Fibroblast of upper back skin (primary cell): ENCODE results near the gene CDK19.
"Not testable (repeated sequence)": the region's sequence is repeated elsewhere in the genome, so short reads cannot be mapped to it uniquely, and the experiment has no call there.

Experiments
- DNase-seq: peaks from one replicate; pipeline ENCODE4 v3.0.0-alpha.2; 2013

CDK19 gene

DNA sequence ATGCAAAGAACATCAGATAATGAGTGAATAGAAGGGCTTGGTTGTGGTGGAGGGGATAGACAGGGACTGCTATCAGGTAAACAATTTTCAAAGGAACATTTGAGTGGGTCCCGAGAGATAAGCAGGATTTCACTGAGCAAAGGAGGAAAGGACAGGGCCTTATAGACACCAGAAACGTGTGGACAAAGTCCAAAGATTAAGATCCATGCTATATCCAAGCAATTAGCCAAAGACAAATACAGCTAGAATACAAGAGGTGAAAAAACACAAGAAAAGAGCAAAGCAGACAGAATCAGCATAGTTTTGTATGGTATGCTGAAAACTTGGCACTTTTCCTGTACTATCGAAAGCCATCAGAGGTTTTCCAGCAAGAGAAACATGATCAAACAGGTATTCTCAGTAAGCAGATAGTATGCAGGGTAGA, 59.8 kb downstream of the CDK19 start:
- peak; percentile 20 for DNase-seq

DNA sequence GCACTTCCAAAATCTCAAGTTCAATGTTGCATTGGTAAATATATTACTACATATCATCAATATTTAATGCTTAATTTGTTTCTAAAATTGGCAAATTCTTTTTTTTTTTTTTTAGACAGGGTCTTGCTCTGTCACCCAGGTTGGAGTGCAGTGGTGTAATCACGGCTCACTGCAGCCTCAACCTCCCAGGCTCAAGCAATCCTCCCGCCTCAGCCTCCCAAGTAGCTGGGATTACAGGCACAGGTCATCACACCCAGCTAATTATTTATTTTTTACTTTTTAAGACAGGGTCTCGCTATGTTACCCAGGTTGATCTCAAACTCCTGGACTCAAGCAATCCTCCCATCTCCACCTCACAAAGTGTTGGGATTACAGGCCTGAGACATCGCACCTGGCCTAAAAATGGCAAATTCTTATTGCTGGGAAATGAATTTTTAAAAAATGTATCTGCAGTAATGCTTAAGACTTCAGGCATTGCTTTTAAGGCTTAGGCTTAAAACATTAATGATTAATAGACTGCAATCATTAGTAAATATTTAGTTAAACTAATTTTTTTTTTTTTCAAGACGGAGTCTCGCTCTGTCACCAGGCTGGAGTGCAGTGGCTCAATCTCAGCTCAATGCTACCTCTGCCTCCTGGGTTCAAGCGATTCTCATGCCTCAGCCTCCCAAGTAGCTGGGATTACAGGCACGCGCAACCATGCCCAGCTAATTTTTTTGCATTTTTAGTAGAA, 61.2 kb downstream of the CDK19 start:
- not testable (repeated sequence) for DNase-seq

- DNase-seq, result no peak
These were observed 66.8 kb downstream of the CDK19 start for GRCh38 chr6:110748453-110748852.

- no peak for DNase-seq
These were observed 68.6 kb downstream of the CDK19 start for GRCh38 chr6:110746680-110747079.

GRCh38 chr6:110744991-110745390, 70.3 kb downstream of the CDK19 start:
- no peak for DNase-seq

GRCh38 chr6:110742552-110742951, 72.7 kb downstream of the CDK19 start:
- not testable (repeated sequence) for DNase-seq

DNA sequence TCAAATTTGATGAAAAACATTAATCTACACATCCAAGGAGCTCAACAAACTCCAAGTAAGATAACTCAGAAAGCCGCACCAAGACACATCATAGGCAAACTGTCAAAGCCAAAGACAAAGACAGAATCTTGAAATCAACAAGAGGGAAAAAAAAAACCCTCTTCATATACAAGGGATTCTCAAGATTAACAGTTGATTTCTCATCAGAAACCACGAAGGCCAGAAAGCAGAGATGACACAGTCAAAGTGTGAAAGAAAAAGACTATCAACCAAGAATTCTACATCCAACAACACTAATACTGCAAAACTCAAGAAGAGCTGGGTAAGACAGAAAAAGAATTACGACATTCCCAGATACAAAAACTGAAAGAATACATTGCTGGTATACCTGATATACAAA, 73.8 kb downstream of the CDK19 start:
- no peak for DNase-seq

DNA sequence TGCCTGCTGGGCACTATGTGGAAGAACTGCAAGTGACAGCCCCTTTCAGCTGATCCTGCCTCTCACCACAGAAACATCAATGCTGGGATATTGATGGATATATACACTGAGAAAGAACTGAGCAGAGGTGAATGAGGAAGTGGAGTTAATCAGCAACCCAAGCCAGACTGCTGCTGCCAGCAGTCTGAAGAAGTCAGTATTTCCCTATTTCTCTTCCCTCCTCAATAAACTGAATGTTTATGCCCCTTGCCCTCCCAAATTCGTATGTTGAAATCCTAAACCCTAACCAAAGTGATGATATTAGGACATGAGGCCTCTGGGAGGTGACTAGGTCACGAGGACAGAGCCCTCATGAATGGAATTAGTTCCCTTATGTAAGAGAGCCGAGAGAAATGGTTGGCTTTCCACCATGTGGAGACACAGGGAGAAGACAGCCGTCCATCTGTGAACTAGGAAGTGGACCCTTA, 76.3 kb downstream of the CDK19 start:
- DNase-seq, result no peak

DNA sequence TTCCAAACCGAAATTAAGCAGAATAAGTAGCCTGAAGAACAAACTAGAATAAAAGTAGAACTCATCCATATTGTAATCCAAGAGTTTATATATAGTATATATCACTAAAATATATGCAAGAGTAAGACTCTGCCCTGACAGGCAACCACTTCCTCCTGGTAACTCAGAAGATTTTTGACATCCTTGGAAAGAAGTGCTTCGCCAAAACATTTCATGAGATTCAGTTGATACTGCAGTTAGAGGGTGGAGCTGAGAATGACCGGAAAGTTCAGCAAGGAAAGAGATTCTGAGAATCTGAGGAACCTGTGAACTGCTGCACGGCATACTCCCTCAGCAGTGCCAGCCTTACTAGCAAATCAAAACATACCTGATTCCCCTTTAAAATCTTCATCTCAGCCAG, 79.6 kb downstream of the CDK19 start:
- DNase-seq, result no peak

DNA sequence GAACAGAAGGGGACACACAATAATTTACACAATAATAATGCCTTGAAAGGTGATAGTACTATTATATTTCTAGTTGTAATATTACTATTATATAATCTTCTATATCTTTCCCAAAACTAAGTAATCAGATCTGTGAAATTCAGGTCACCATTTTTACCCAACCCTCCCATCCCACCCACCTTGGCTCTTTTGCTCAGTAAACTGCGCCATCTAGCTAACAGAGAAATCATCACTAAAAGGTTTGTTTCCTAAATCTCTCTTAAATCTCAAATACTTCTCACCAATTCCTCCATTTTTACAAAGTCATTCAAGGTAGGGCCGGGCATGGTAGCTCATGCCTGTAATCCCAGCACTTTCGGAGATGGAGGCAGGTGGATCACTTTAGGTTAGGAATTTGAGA, 83.4 kb downstream of the CDK19 start:
- no peak for DNase-seq

- peak; percentile 25 for DNase-seq
These were observed 84.1 kb downstream of the CDK19 start for GRCh38 chr6:110731196-110731595.

DNA sequence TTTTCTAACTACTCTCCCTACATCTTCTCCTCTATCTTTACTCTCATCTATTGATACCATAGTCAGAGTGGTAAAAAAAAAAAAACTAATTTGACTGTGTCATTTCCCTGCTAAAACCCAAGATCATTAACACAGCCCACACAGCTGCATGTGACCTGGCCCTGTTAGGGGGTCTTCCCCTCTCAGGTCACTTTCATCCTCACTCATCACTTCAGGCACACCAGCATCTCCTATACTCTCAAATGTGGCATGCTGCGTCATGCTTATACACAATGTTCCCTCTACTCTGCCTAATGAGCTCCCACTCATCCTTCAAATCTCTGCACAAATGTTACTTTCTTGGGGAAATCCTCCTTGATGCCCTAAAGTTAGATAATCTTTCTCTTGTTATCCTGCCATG, 86.8 kb downstream of the CDK19 start:
- DNase-seq, result no peak

DNA sequence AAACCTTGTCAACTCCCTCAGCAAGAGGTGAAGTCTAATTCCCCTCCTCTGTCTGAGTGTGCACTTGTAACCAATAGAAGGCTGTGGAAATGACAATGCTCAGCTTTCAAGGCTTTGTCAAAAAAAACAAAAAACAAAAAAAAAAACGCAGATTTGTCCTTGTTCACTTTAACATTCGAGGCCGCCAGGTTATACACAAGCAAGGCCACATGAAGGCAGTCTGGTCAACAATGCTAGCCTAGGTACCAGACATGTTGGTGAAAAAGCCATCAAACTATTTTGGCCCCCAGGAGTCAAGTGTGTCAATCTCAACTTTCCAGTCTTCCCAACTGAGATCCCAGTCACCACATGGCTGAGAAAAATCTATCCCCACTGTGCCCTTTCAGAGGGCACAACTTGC, 92.3 kb downstream of the CDK19 start:
- DNase-seq, result no peak

GRCh38 chr6:110720066-110720465, 95.2 kb downstream of the CDK19 start:
- DNase-seq, result no peak

GRCh38 chr6:110719601-110720000, 95.7 kb downstream of the CDK19 start:
- not testable (repeated sequence) for DNase-seq

- DNase-seq, result no peak
These were observed 101.1 kb downstream of the CDK19 start for GRCh38 chr6:110714143-110714542.

DNA sequence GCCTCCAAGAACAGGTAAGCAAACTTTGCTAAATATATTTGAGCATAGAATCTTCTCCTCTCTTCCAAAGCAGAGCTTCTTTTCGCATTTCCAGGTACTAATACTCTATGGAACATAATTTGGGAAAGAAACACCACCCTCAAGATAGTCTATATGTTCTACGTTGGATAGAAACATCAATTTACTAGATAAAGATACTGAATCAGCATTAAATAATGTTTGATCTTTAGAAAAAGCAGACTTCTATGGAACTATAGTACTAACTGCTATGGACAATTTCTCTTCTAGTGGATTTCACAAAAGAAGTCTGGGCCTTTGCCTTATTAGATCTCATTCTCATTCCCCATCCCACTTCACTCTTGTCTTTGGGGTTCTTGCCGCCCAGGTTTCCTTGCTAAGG, 103.0 kb downstream of the CDK19 start:
- no peak for DNase-seq

- no peak for DNase-seq
These were observed 105.2 kb downstream of the CDK19 start for GRCh38 chr6:110710115-110710514.

DNA sequence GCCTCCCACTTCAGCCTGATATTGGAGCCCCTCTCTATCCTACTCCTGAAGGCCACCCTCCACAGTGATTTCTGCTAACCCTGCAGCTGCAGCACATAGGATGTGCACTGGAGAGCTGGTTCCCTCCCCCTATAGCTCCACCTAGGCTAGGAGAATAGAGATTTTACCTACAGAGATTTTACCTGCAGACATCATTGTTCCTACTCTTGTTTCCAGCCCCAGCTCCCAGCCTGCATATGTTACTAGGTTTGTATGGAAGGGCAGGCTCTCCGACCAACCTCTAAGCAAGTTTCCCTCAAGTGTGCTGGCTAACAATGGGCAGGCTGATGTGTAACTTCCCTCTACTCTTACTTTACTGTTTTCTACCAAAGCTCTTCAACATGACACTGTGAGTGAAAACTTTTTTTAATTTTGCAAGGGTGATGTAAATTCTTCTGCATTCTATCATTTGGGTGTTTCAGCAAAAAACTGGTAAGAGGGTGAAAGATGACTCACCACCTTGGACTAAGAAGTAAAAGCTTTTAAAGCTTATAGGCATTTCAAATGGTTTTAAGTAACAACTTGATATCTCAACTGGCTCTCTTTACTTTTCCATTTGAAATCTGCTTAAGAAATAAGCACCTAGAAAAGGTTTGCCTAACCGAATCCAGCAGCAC, 106.8 kb downstream of the CDK19 start:
- peak; percentile 63 for DNase-seq

DNA sequence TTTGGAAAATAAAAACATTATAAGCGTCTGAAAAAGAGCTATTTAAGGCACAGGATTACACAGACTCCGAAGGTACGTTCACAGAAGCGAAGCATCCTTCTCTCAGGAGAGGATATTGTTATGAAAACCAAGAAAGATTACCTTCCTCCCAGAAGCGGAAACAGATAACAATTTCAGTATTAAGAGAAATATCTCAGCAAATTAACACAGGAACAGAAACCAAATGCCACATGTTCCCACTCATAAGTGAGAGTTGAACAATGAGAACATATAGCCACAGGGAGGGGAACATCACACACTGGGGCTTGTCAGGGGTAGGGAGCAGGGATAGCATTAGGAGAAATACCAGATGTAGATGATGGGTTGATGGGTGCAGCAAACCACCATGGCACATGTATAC, 109.7 kb downstream of the CDK19 start:
- no peak for DNase-seq

- DNase-seq, result no peak
These were observed 111.2 kb downstream of the CDK19 start for GRCh38 chr6:110703906-110704594.

DNA sequence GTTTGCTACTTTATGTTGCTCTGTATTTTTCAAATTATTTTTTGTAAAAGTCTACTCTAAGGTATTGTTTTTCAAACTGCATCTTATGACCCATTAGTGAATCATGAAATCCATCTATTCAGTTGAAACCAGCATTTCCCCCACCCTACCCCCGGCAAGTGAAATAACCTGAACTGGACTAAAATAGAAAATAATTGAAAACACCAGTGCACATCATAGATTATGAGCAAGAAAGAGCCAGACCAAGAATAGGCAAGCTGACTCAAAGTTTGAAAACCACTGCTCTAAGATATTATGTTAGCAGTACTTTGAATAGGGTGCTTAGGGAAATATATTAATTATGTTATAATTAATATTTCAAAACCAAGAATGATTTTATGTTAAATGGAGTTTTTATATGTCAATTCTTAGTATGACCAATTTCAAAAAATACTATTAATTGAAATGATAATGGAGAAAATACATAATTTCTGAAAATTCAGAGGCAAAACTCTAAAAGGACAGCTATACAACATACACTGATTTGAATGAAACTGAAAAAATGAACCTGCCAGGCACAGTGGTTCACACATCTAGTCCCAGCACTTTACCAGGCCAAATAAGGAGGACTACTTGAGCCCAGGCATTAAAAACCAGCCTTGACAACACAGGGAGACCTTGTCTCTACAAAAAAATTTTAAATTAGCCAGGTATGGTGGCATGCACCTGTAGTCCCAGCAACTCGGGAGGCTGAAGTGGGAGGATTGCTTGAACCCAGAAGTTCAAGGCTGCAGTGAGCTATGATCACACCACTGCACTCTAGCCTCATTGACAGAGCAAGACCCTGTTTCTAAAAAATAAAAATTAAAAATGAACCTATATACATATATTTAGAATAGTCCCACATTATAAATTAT, 112.0 kb downstream of the CDK19 start:
- DNase-seq, result peak; percentile 56

- DNase-seq, result no peak
These were observed 115.5 kb downstream of the CDK19 start for GRCh38 chr6:110699780-110700179.
